Testis (tissue), 2 donors: ENCODE measurements around the gene LAMB4.

Source experiments
- POLR2A ChIP-seq: fragments of 450-650 bp; IDR thresholded peaks from one replicate; pipeline ENCODE4 v1.6.1; 2017; ENCODE audit warnings: antibody characterized with exemption, mild to moderate bottlenecking, moderate library complexity
- TF ChIP-seq, protein P1 (sequence below), 3 experiments: fragments of 450-650 bp in 2 of 3; fragments of 200-600 bp in 1 of 3; sonication (generic) in 1 of 3; IDR thresholded peaks; one replicate each; pipeline ENCODE4 v1.5.1; 2016 to 2019; ENCODE audit warnings: antibody characterized with exemption in 3 of 3, mild to moderate bottlenecking in 2 of 3, moderate library complexity in 1 of 3

DNA sequence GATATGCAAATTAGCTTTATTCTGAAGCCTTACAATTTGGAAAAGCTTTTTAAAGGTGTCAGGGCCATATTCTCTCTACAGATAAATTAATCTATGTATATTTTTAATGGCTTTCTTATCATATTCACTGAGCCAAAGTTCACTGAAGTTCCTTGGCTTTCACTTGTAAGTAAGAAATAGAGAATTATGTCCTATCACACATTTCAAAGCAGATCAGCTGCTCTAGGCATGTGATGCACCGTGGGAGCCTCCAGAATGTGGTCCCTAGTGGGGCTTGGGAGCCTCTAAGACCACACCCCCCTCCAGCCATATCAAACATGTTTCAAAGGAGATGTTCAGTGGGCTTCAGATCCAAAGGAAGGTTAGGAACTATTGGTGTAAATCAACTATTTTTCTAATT lies 51.5 kb downstream of the LAMB4 start:
- TF ChIP-seq, protein P1, sequence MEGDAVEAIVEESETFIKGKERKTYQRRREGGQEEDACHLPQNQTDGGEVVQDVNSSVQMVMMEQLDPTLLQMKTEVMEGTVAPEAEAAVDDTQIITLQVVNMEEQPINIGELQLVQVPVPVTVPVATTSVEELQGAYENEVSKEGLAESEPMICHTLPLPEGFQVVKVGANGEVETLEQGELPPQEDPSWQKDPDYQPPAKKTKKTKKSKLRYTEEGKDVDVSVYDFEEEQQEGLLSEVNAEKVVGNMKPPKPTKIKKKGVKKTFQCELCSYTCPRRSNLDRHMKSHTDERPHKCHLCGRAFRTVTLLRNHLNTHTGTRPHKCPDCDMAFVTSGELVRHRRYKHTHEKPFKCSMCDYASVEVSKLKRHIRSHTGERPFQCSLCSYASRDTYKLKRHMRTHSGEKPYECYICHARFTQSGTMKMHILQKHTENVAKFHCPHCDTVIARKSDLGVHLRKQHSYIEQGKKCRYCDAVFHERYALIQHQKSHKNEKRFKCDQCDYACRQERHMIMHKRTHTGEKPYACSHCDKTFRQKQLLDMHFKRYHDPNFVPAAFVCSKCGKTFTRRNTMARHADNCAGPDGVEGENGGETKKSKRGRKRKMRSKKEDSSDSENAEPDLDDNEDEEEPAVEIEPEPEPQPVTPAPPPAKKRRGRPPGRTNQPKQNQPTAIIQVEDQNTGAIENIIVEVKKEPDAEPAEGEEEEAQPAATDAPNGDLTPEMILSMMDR (IDR thresholded peaks at IDR 0.05) = no peak
- no peak for TF ChIP-seq POLR2A
